K562 (cell line): ENCODE data around the gene DSTYK. TPM values are rescaled to one million over a fixed set of nuclear protein-coding genes. Genes with fewer than 3 reads are reported as not detected.

Experiments used
- ARID2 ChIP-seq: fragments of 450-650 bp; IDR thresholded peaks from 2 replicates; pipeline ENCODE4 v1.6.1; 2017; ENCODE audit warnings: antibody characterized with exemption, mild to moderate bottlenecking
- EHMT2 ChIP-seq: fragments of 450-650 bp; IDR thresholded peaks from 2 replicates; pipeline ENCODE4 v1.6.1; 2018; ENCODE audit warnings: antibody characterized with exemption
- EP300 ChIP-seq: IDR thresholded peaks from 2 replicates; pipeline ENCODE4 v1.6.1; 2012; ENCODE audit warnings: low read length, improper control_type of control experiment
- FOXJ2 ChIP-seq: fragments of 200-800 bp; sonication (Bioruptor generic); IDR thresholded peaks from 2 replicates; pipeline ENCODE4 v1.6.1; 2016; ENCODE audit warnings: missing genetic modification characterization, missing compliant biosample characterization
- KLF1 ChIP-seq: fragments of 450-650 bp; IDR thresholded peaks from 2 replicates; pipeline ENCODE4 v1.6.1; 2016; ENCODE audit warnings: missing genetic modification characterization, missing compliant biosample characterization
- MAZ ChIP-seq, 2 experiments: fragments of 450-650 bp in 1 of 2; sonication (generic) in 1 of 2; formaldehyde crosslinking; IDR thresholded peaks in 1 of 2; conservative IDR thresholded peaks in 1 of 2; 2 replicates each; pipeline versions ENCODE4 v1.4.0 to v1.5.0; 2020; ENCODE audit warnings: mild to moderate bottlenecking in 1 of 2, missing genetic modification reagents in 1 of 2
- MEF2D ChIP-seq: conservative IDR thresholded peaks from 2 replicates; pipeline ENCODE4 v1.6.1; 2016; ENCODE audit warnings: low read depth, missing genetic modification characterization, missing compliant biosample characterization
- NR3C1 ChIP-seq: sonication (generic); formaldehyde crosslinking; IDR thresholded peaks from 2 replicates; pipeline ENCODE4 v1.8.1; 2022; ENCODE audit warnings: missing genetic modification reagents
- RAD21 ChIP-seq, 2 experiments: fragments of 250-450 bp in 1 of 2; fragments of 450-650 bp in 1 of 2; sonication (Bioruptor Pico) in 1 of 2; formaldehyde crosslinking in 1 of 2; IDR thresholded peaks in 1 of 2; conservative IDR thresholded peaks in 1 of 2; 2 replicates each; pipeline versions ENCODE4 v1.4.0 to v1.8.0; 2020 to 2022; ENCODE audit warnings: mild to moderate bottlenecking in 2 of 2, moderate library complexity in 1 of 2
- TCFL5 ChIP-seq: fragments of 250-450 bp; sonication (Bioruptor Pico); conservative IDR thresholded peaks from 2 replicates; pipeline ENCODE4 v1.6.1; 2021; ENCODE audit warnings: mild to moderate bottlenecking, moderate library complexity, matching md5 sums
- TOE1 ChIP-seq, 2 experiments: fragments of 450-650 bp in 1 of 2; sonication (generic) in 1 of 2; formaldehyde crosslinking in 1 of 2; IDR thresholded peaks; 2 replicates each; pipeline versions ENCODE4 v1.7.1 to v1.8.0; 2016 to 2022; ENCODE audit warnings: borderline replicate concordance in 2 of 2, mild to moderate bottlenecking in 2 of 2, antibody characterized with exemption in 1 of 2, inconsistent platforms in 1 of 2, low read depth in 1 of 2, missing genetic modification reagents in 1 of 2, moderate library complexity in 1 of 2
- ZFX ChIP-seq: sonication (generic); formaldehyde crosslinking; IDR thresholded peaks from 2 replicates; pipeline ENCODE4 v1.8.0; 2022; ENCODE audit warnings: mild to moderate bottlenecking, missing genetic modification reagents, moderate library complexity
- ZNF23 ChIP-seq: fragments of 250-450 bp; sonication (Bioruptor Pico); IDR thresholded peaks from 2 replicates; pipeline ENCODE4 v1.4.0; 2020; ENCODE audit warnings: mild to moderate bottlenecking
- ZNF316 ChIP-seq: fragments of 450-650 bp; IDR thresholded peaks from 2 replicates; pipeline ENCODE4 v1.6.1; 2016
- polyA plus RNA-seq, 8 experiments: library from polyadenylated mRNA; depleted of rRNA in 4 of 8; stranded (reverse) in 5 of 8; unstranded in 3 of 8; fragments of >200 nt; fragmentation: Nextera tagmentation in 2 of 8; fragmentation: Illumina TruSeq in 1 of 8; extraction: Ambion mirVana in 2 of 8; extraction: Trizol in 1 of 8; gene quantifications; 2 replicates each; pipeline versions ENCODE4 v1.2.1 to v1.2.3, GENCODE V29; 2011 to 2014; ENCODE audit warnings: inconsistent platforms in 1 of 8, missing spikeins in 1 of 8
- total RNA-seq, 7 experiments: library from RNA; depleted of rRNA in 6 of 7; stranded (reverse); fragments of >200 nt in 6 of 7; fragmentation: Illumina TruSeq in 2 of 7; extraction: Trizol in 2 of 7; gene quantifications; 2 replicates each; pipeline versions ENCODE4 v1.2.1 to v1.2.3, GENCODE V29; 2011 to 2021; ENCODE audit warnings: low replicate concordance in 1 of 7
- TF ChIP-seq, protein P1 (sequence below): sonication (generic); formaldehyde crosslinking; IDR thresholded peaks from 2 replicates; pipeline ENCODE4 v1.8.0; 2023; ENCODE audit warnings: mild to moderate bottlenecking, missing genetic modification reagents
- TF ChIP-seq, protein P2 (sequence below), 2 experiments: fragments of 450-650 bp; formaldehyde crosslinking in 1 of 2; IDR thresholded peaks; 2 replicates each; pipeline versions ENCODE4 v1.4.0 to v1.6.1; 2014 to 2020; ENCODE audit warnings: mild to moderate bottlenecking in 2 of 2, borderline replicate concordance in 1 of 2, low read depth in 1 of 2

Gene DSTYK
- total and polyA plus RNA-seq, 9 of the 15 experiments (the other 6 are each of a cell fraction or from before 2014, with no cell fraction given), result 4.2 to 7.1 (median 6.2) TPM

DNA sequence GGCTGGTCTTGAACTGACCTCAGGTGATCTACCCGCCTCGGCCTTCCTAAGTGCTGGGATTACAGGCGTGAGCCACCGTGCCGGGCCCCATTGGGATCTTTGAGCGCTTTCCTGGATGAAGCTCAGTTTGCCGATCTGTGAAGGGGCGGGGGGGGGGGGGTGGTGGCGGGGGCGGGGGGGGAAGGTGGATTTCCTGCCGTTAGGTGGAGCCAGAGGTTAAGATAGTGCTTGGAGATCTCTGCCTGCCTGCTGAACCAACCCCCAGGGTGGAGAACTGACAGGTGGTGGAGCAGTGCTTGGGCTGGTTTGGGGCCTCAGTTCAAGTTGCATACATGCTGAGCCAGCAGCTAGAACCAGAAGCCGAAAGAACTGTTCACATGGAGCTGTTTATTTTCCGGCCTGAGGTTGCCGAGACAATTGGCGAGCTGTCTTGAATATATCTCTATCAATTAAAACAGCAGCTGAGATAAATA lies 17.9 kb upstream of the DSTYK start (continued):
- TF ChIP-seq, protein P1, sequence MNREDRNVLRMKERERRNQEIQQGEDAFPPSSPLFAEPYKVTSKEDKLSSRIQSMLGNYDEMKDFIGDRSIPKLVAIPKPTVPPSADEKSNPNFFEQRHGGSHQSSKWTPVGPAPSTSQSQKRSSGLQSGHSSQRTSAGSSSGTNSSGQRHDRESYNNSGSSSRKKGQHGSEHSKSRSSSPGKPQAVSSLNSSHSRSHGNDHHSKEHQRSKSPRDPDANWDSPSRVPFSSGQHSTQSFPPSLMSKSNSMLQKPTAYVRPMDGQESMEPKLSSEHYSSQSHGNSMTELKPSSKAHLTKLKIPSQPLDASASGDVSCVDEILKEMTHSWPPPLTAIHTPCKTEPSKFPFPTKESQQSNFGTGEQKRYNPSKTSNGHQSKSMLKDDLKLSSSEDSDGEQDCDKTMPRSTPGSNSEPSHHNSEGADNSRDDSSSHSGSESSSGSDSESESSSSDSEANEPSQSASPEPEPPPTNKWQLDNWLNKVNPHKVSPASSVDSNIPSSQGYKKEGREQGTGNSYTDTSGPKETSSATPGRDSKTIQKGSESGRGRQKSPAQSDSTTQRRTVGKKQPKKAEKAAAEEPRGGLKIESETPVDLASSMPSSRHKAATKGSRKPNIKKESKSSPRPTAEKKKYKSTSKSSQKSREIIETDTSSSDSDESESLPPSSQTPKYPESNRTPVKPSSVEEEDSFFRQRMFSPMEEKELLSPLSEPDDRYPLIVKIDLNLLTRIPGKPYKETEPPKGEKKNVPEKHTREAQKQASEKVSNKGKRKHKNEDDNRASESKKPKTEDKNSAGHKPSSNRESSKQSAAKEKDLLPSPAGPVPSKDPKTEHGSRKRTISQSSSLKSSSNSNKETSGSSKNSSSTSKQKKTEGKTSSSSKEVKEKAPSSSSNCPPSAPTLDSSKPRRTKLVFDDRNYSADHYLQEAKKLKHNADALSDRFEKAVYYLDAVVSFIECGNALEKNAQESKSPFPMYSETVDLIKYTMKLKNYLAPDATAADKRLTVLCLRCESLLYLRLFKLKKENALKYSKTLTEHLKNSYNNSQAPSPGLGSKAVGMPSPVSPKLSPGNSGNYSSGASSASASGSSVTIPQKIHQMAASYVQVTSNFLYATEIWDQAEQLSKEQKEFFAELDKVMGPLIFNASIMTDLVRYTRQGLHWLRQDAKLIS (CRISPR knock-in tag), result no peak
- TF ChIP-seq EHMT2 (no peak), ZFX (no peak), NR3C1 (CRISPR knock-in tag) (no peak), FOXJ2 (tag) (no peak), KLF1 (tag) (no peak), ZNF316 (peak; percentile 69), MEF2D (tag) (no peak), MAZ (CRISPR knock-in tag; conservative IDR thresholded peaks at IDR 0.05 in 1 of 2, IDR thresholded peaks at IDR 0.05 in 1 of 2) (peak in 1 of 2 experiments; percentile 46; a peak in 1 of 4 replicates), TCFL5 (CRISPR knock-in tag) (no peak), ARID2 (no peak), TOE1 (IDR thresholded peaks at IDR 0.05; ENCODE audit: borderline replicate concordance) (no peak), TOE1 (CRISPR knock-in tag; IDR thresholded peaks at IDR 0.05; ENCODE audit: borderline replicate concordance, low read depth) (no peak), EP300 (0 out of 2 replicates have a peak, but pooled peaks have one; percentile 18), RAD21 (CRISPR knock-in tag; conservative IDR thresholded peaks at IDR 0.05 in 1 of 2, IDR thresholded peaks at IDR 0.05 in 1 of 2) (peak; percentile 14 to 75; a peak in 2 of 4 replicates), ZNF23 (no peak)
- TF ChIP-seq, protein P2, sequence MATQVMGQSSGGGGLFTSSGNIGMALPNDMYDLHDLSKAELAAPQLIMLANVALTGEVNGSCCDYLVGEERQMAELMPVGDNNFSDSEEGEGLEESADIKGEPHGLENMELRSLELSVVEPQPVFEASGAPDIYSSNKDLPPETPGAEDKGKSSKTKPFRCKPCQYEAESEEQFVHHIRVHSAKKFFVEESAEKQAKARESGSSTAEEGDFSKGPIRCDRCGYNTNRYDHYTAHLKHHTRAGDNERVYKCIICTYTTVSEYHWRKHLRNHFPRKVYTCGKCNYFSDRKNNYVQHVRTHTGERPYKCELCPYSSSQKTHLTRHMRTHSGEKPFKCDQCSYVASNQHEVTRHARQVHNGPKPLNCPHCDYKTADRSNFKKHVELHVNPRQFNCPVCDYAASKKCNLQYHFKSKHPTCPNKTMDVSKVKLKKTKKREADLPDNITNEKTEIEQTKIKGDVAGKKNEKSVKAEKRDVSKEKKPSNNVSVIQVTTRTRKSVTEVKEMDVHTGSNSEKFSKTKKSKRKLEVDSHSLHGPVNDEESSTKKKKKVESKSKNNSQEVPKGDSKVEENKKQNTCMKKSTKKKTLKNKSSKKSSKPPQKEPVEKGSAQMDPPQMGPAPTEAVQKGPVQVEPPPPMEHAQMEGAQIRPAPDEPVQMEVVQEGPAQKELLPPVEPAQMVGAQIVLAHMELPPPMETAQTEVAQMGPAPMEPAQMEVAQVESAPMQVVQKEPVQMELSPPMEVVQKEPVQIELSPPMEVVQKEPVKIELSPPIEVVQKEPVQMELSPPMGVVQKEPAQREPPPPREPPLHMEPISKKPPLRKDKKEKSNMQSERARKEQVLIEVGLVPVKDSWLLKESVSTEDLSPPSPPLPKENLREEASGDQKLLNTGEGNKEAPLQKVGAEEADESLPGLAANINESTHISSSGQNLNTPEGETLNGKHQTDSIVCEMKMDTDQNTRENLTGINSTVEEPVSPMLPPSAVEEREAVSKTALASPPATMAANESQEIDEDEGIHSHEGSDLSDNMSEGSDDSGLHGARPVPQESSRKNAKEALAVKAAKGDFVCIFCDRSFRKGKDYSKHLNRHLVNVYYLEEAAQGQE (IDR thresholded peaks at IDR 0.05; ENCODE audit: borderline replicate concordance), result peak; percentile 39; the same call in 1 of the 2 replicates
- TF ChIP-seq, protein P2 (CRISPR knock-in tag; IDR thresholded peaks at IDR 0.05; ENCODE audit: low read depth), result no peak
